H1 (cell line): ENCODE data around the gene DYSF. TPM values are rescaled to one million over a fixed set of nuclear protein-coding genes. Genes with fewer than 3 reads are reported as not detected.

ENCODE experiments used
- CTCF ChIA-PET: fragments of 300-600 bp; sonication (Branson Sonifier 250); formaldehyde crosslinking; loops from one replicate; lab custom pipeline; 2021; ENCODE audit not compliant: partially characterized antibody; lab: Charles Lee
- POLR2A ChIA-PET: fragments of 300-600 bp; sonication (Branson Sonifier 250); formaldehyde crosslinking; loops from one replicate; lab custom pipeline; 2021; ENCODE audit warnings: inconsistent platforms; ENCODE audit not compliant: partially characterized antibody; lab: Charles Lee
- DNase-seq, 2 experiments: peaks; one replicate each; pipeline versions ENCODE4 v3.0.0 to v3.0.0-alpha.2; 2010 to 2022; ENCODE audit warnings: low spot score in 2 of 2, low read depth in 1 of 2, mixed read lengths in 1 of 2
- FAIRE-seq: peaks from 2 replicates; lab custom pipeline; 2011; peaks lifted over from hg19 to GRCh38; lab: Jason Lieb, UNC
- H2AFZ ChIP-seq: 2 replicates; pipeline ENCODE4 v1.8.1; 2012; ENCODE audit warnings: low read length, inconsistent platforms
- H2AK5ac ChIP-seq: 2 replicates; pipeline ENCODE4 v1.6.1; 2013; ENCODE audit warnings: low read depth, low read length
- H2BK120ac ChIP-seq: replicated peaks from 2 replicates; pipeline ENCODE3; 2013; ENCODE audit warnings: low read depth, low read length, inconsistent platforms
- H2BK12ac ChIP-seq: 2 replicates; pipeline ENCODE4 v1.6.1; 2013; ENCODE audit warnings: low read depth, low read length
- H2BK15ac ChIP-seq: 2 replicates; pipeline ENCODE4 v1.6.1; 2013; ENCODE audit warnings: low read length
- H2BK20ac ChIP-seq: 2 replicates; pipeline ENCODE4 v1.6.1; 2013; ENCODE audit warnings: low read length
- H2BK5ac ChIP-seq: 2 replicates; pipeline ENCODE4 v1.6.1; 2013; ENCODE audit warnings: low read depth, low read length
- H3K14ac ChIP-seq: 2 replicates; pipeline ENCODE4 v1.6.1; 2013; ENCODE audit warnings: inconsistent platforms; ENCODE audit not compliant: insufficient read length
- H3K18ac ChIP-seq: 2 replicates; pipeline ENCODE4 v1.6.1; 2013; ENCODE audit warnings: low read length; ENCODE audit errors: extremely low read depth
- H3K23ac ChIP-seq: 2 replicates; pipeline ENCODE4 v1.6.1; 2013; ENCODE audit warnings: inconsistent platforms; ENCODE audit not compliant: insufficient read length
- H3K23me2 ChIP-seq: 2 replicates; pipeline ENCODE4 v1.6.1; 2013; ENCODE audit warnings: low read depth, low read length
- H3K27ac ChIP-seq: 2 replicates; pipeline ENCODE4 v1.6.1; 2011; ENCODE audit warnings: low read depth, low read length, inconsistent platforms
- H3K27me3 ChIP-seq, 4 experiments: replicated peaks in 1 of 4; 1 replicate in 1 of 4; 2 replicates in 3 of 4; pipeline versions ENCODE4 v1.6.1 to v1.8.1; 2011 to 2013; ENCODE audit warnings: low read length in 3 of 4, mild to moderate bottlenecking in 3 of 4, inconsistent platforms in 2 of 4, mixed read lengths in 2 of 4, moderate library complexity in 1 of 4; ENCODE audit not compliant: control insufficient read depth in 3 of 4, insufficient read depth in 3 of 4; ENCODE audit errors: extremely low read depth in 1 of 4
- H3K36me3 ChIP-seq, 4 experiments: 2 replicates each; pipeline versions ENCODE4 v1.6.1 to v1.8.1; 2011 to 2013; ENCODE audit warnings: mild to moderate bottlenecking in 4 of 4, low read length in 3 of 4, moderate library complexity in 2 of 4, control low read depth in 1 of 4, inconsistent platforms in 1 of 4; ENCODE audit not compliant: insufficient read depth in 4 of 4, control insufficient read depth in 2 of 4
- H3K4ac ChIP-seq: replicated peaks from 2 replicates; pipeline ENCODE3; 2013; ENCODE audit warnings: low read length, low read depth, mixed read lengths, inconsistent platforms; ENCODE audit not compliant: insufficient read length
- H3K4me1 ChIP-seq, 4 experiments: replicated peaks in 1 of 4; 1 replicate in 1 of 4; 2 replicates in 3 of 4; pipeline versions ENCODE4 v1.6.1 to v1.8.1; 2011 to 2013; ENCODE audit warnings: low read length in 3 of 4, inconsistent platforms in 2 of 4, mixed read lengths in 1 of 4; ENCODE audit not compliant: insufficient read depth in 4 of 4, control insufficient read depth in 3 of 4
- H3K4me2 ChIP-seq, 2 experiments: 2 replicates each; pipeline versions ENCODE4 v1.6.1 to v1.8.1; 2011 to 2013; ENCODE audit warnings: low read depth in 2 of 2, low read length in 2 of 2, control low read depth in 1 of 2, inconsistent platforms in 1 of 2, mild to moderate bottlenecking in 1 of 2; ENCODE audit not compliant: insufficient read depth in 1 of 2
- H3K4me3 ChIP-seq, 4 experiments: fragments of 200-600, 300-600 bp in 1 of 4; sonication (generic), shearing (Covaris generic), sonication (Bioruptor Twin) in 1 of 4; 2 replicates each; pipeline versions ENCODE4 v1.5.1 to v1.8.1; 2011 to 2016; ENCODE audit warnings: low read length in 4 of 4, low read depth in 3 of 4, control low read depth in 2 of 4, inconsistent platforms in 2 of 4, mild to moderate bottlenecking in 2 of 4, mixed read lengths in 1 of 4, moderate library complexity in 1 of 4; ENCODE audit not compliant: insufficient read depth in 2 of 4; ENCODE audit errors: extremely low read depth in 1 of 4
- H3K56ac ChIP-seq: replicated peaks from 2 replicates; pipeline ENCODE3; 2013; ENCODE audit warnings: low read depth, mild to moderate bottlenecking, mixed read lengths, low read length, inconsistent platforms; ENCODE audit not compliant: insufficient read length
- H3K79me1 ChIP-seq: 2 replicates; pipeline ENCODE4 v1.6.1; 2013; ENCODE audit warnings: low read depth, low read length, control low read depth
- H3K79me2 ChIP-seq, 2 experiments: 2 replicates each; pipeline versions ENCODE4 v1.6.1 to v1.8.1; 2012 to 2013; ENCODE audit warnings: low read length in 2 of 2, mild to moderate bottlenecking in 2 of 2, inconsistent platforms in 1 of 2; ENCODE audit not compliant: insufficient read depth in 2 of 2, control insufficient read depth in 1 of 2
- H3K9ac ChIP-seq, 4 experiments: replicated peaks in 1 of 4; 1 replicate in 1 of 4; 2 replicates in 3 of 4; pipeline versions ENCODE4 v1.6.1 to v1.8.1; 2011 to 2013; ENCODE audit warnings: low read depth in 3 of 4, low read length in 3 of 4, control low read depth in 2 of 4, mild to moderate bottlenecking in 2 of 4, moderate library complexity in 2 of 4, inconsistent platforms in 1 of 4; ENCODE audit errors: extremely low read depth in 1 of 4
- H3K9me3 ChIP-seq, 2 experiments: 2 replicates each; pipeline versions ENCODE4 v1.6.1 to v1.8.1; 2012 to 2013; ENCODE audit warnings: mild to moderate bottlenecking in 2 of 2, moderate library complexity in 2 of 2, control low read depth in 1 of 2, inconsistent platforms in 1 of 2, low read depth in 1 of 2, low read length in 1 of 2, mixed read lengths in 1 of 2; ENCODE audit not compliant: insufficient read depth in 2 of 2
- H4K20me1 ChIP-seq, 2 experiments: replicated peaks in 1 of 2; 2 replicates each; pipeline versions ENCODE3 to v1.8.1; 2011 to 2013; ENCODE audit warnings: inconsistent platforms in 2 of 2, low read length in 2 of 2, mild to moderate bottlenecking in 1 of 2; ENCODE audit not compliant: insufficient read depth in 2 of 2, control insufficient read depth in 1 of 2
- H4K5ac ChIP-seq: 2 replicates; pipeline ENCODE4 v1.6.1; 2013; ENCODE audit warnings: low read length, low read depth, mixed read lengths, inconsistent platforms; ENCODE audit not compliant: insufficient read length
- H4K8ac ChIP-seq: 2 replicates; pipeline ENCODE4 v1.8.0; 2013; ENCODE audit warnings: mild to moderate bottlenecking, moderate library complexity, low read length, inconsistent platforms; ENCODE audit not compliant: insufficient read depth; ENCODE audit errors: extremely low read depth
- H4K91ac ChIP-seq: replicated peaks from 2 replicates; pipeline ENCODE3; 2013; ENCODE audit warnings: low read length, mixed read lengths, inconsistent platforms; ENCODE audit not compliant: insufficient read length
- EZH2 ChIP-seq: fragments of 200-600 bp; sonication (generic); IDR thresholded peaks from 2 replicates; pipeline ENCODE4 v1.7.1; 2012; ENCODE audit warnings: low read depth, mild to moderate bottlenecking, moderate library complexity, low read length, inconsistent platforms; ENCODE audit not compliant: severe bottlenecking
- RAD21 ChIP-seq, 2 experiments: IDR thresholded peaks in 1 of 2; conservative IDR thresholded peaks in 1 of 2; 2 replicates each; pipeline ENCODE4 v1.6.1; 2011; ENCODE audit warnings: low read depth in 2 of 2, low read length in 2 of 2, improper control_type of control experiment in 1 of 2, inconsistent platforms in 1 of 2, mild to moderate bottlenecking in 1 of 2, moderate library complexity in 1 of 2
- RBBP5 ChIP-seq: IDR thresholded peaks from 2 replicates; pipeline ENCODE4 v1.7.1; 2012; ENCODE audit warnings: low read depth, mild to moderate bottlenecking, inconsistent platforms, low read length, moderate library complexity, borderline replicate concordance
- SP4 ChIP-seq: IDR thresholded peaks from 2 replicates; pipeline ENCODE4 v1.6.1; 2012; ENCODE audit warnings: low read length, inconsistent platforms
- SRF ChIP-seq: IDR thresholded peaks from 2 replicates; pipeline ENCODE4 v1.6.1; 2011; ENCODE audit warnings: mild to moderate bottlenecking, low read depth, low read length, moderate library complexity
- TAF7 ChIP-seq: optimal IDR thresholded peaks from 2 replicates; pipeline ENCODE3; 2011; ENCODE audit warnings: low read depth, mild to moderate bottlenecking, inconsistent platforms, low read length, moderate library complexity, borderline replicate concordance
- ZNF274 ChIP-seq: IDR thresholded peaks from 2 replicates; pipeline ENCODE4 v1.7.0; 2012; ENCODE audit warnings: low read length, borderline replicate concordance; ENCODE audit errors: extremely low read depth
- WGBS, 2 experiments: shearing (Covaris generic) in 1 of 2; methylation state at CpG; one replicate each; pipeline versions ENCODE4 v1.1.6 to v1.1.7; 2013 to 2015; ENCODE audit warnings: low lambda C conversion rate in 2 of 2, mixed read lengths in 2 of 2, inconsistent platforms in 1 of 2, low coverage in 1 of 2, missing lambda C conversion rate in 1 of 2; ENCODE audit not compliant: insufficient replicate concordance in 2 of 2, insufficient coverage in 1 of 2, insufficient read length in 1 of 2; ENCODE audit errors: extremely low coverage in 1 of 2, missing lambda C conversion rate in 1 of 2; 5-methylcytosine and 5-hydroxymethylcytosine counted together
- polyA plus RNA-seq, 7 experiments: library from polyadenylated mRNA; depleted of rRNA in 3 of 7; stranded (reverse) in 5 of 7; unstranded in 2 of 7; fragments of >200 nt in 5 of 7; fragments of 200-250 nt in 2 of 7; gene quantifications; 1 replicate in 5 of 7; 2 replicates in 1 of 7; 4 replicates in 1 of 7; pipeline versions ENCODE4 v1.2.1 to v1.2.3, GENCODE V29; 2011 to 2013; ENCODE audit warnings: missing spikeins in 2 of 7, mixed read lengths in 2 of 7
- total RNA-seq: library from RNA; stranded (reverse); fragmentation: NEBNext Ultra II Directional; extraction: Animal tissue kit (Norgen Biotek cat#: 25700); gene quantifications from 2 replicates; pipeline ENCODE4 v1.2.1, GENCODE V29; 2021
- TF ChIP-seq, protein P1 (sequence below): IDR thresholded peaks from 2 replicates; pipeline ENCODE4 v1.6.1; 2012; ENCODE audit warnings: inconsistent platforms

The DYSF gene
- total and polyA plus RNA-seq, 2 of the 8 experiments (the other 6 are each of a cell fraction or from before 2014, with no cell fraction given) = 5.8 to 7.1 TPM

DNA sequence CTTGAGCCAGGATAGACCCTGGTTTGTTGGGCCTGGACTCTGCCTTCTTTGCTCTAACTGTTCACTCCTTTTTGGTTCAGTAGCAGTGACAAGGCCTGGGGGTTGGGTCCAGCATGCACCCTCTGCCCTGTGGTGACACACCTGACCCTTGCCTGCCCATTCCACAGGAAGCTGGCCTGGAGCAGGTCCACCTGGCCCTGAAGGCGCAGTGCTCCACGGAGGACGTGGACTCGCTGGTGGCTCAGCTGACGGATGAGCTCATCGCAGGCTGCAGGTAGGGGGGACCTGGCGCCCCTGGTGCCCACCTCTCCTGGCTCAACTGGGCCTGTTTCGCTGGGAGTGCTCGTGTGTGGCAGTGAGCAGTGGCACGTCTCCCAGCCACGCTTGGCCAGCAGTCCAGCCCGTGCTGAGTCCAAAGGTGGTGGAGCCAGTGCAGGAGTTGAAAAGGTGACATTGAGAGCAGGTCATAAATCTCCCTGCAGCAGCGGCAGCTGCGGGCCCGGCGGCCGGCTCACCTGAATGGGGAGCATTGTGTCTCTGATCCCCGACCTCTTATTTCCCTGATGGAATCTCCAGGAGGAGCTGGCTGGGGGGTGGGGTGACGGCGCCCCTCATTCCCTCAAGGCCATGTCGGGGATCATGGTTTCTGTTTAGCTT lies 102.6 kb downstream of the DYSF start:
- H3K4me2 ChIP-seq = no peak overlapping the region
- H4K20me1 ChIP-seq = no peaks in the 10 kb centered on the region
- H3K23me2 ChIP-seq = no peaks in the 10 kb centered on the region
- no peak overlapping the region for H2AFZ ChIP-seq
- no peaks in the 10 kb centered on the region for H3K79me1 ChIP-seq
- H4K5ac ChIP-seq = no peak overlapping the region
- 92% methylated on average over 20 of the region's 21 CpGs; no CpG with 5 or more reads in 1 of the 2 experiments for WGBS, 2 experiments
- DNase-seq (no peak), FAIRE-seq (no peak)
- H3K79me2 ChIP-seq = no peaks in the 10 kb centered on the region
- H2BK5ac ChIP-seq = no peak overlapping the region
- ChIA-PET POLR2A (interaction anchor here (0.6 kb wide), 1 partner anchor 476 kb away, joined by 3 read pairs; no protein-coding TSS in a partner anchor), CTCF (interaction anchor here (0.7 to 22.8 kb wide), 16 partner anchors 8 to 595 kb away, joined by 3 to 386 read pairs (median 4); partner anchors contain the start of gene ZNF638)
- no peak overlapping the region for H3K56ac ChIP-seq
- H3K27ac ChIP-seq = no peak overlapping the region
- H3K9me3 ChIP-seq = no peaks in the 10 kb centered on the region
- H3K18ac ChIP-seq = no peak overlapping the region
- H3K9ac ChIP-seq = no peak overlapping the region
- no peaks in the 10 kb centered on the region for H3K27me3 ChIP-seq
- no peak overlapping the region for H2BK15ac ChIP-seq
- H4K91ac ChIP-seq = no peak overlapping the region
- no peak overlapping the region for H3K4me3 ChIP-seq
- H2AK5ac ChIP-seq = no peak overlapping the region
- H2BK20ac ChIP-seq = no peak overlapping the region
- no peak overlapping the region; the same call in 1 of the 2 replicates for H4K8ac ChIP-seq
- no peak overlapping the region for H2BK120ac ChIP-seq
- no peaks in the 10 kb centered on the region for H3K36me3 ChIP-seq
- no peak overlapping the region for H2BK12ac ChIP-seq
- H3K14ac ChIP-seq = no peak overlapping the region
- peaks cover 0 to 6% (median 0%) of the 10 kb centered on the region in 4 experiments; a peak in 3 of 7 replicates for H3K4me1 ChIP-seq
- H3K23ac ChIP-seq = no peak overlapping the region
- H3K4ac ChIP-seq = no peak overlapping the region
- TF ChIP-seq EZH2 (no peak), SP4 (no peak), RBBP5 (no peak), TAF7 (no peak), SRF (no peak), ZNF274 (no peak), RAD21 (IDR thresholded peaks at IDR 0.05 in 1 of 2, conservative IDR thresholded peaks at IDR 0.05 in 1 of 2; ENCODE audit: low read depth in 2 of 2, low read length in 2 of 2) (no peak)
- TF ChIP-seq, protein P1, sequence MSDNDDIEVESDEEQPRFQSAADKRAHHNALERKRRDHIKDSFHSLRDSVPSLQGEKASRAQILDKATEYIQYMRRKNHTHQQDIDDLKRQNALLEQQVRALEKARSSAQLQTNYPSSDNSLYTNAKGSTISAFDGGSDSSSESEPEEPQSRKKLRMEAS = no peak
